ENCODE results near the gene C19orf47.

GRCh38 chr19:40273469-40274360 lies 74.5 kb downstream of the C19orf47 start:
- no peak for TF ChIP-seq EZH2 (IDR thresholded peaks at IDR 0.05; ENCODE audit: insufficient read depth, poor library complexity, severe bottlenecking)
- no peak for TF ChIP-seq EZH2phosphoT487 (IDR thresholded peaks at IDR 0.05; ENCODE audit: insufficient read depth, low read depth)
